ENCODE results near the gene CCDC85A.

Gene CCDC85A

DNA sequence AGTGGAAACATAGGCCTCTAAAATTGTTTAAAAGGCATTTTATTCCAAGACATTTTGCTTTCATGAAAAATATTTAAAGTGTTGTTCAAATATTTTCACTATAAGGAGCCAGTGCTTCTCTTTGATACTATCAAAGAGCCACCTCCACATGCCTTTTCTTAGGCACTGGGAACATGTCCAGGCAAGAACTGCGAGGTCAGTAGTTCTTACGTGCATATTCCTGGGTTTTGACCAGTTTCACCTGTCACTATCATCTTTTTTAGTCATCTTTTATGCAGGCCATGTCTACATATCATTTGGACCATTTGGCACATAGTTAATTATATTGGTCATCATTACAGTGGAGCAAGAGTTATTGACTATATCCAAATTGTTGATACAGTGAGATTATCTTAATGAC lies 195.3 kb downstream of the CCDC85A start:
- H3K4me3 ChIP-seq (ENCODE audit: low read depth, low read length), result no peak overlapping the region
- TF ChIP-seq, protein P1, sequence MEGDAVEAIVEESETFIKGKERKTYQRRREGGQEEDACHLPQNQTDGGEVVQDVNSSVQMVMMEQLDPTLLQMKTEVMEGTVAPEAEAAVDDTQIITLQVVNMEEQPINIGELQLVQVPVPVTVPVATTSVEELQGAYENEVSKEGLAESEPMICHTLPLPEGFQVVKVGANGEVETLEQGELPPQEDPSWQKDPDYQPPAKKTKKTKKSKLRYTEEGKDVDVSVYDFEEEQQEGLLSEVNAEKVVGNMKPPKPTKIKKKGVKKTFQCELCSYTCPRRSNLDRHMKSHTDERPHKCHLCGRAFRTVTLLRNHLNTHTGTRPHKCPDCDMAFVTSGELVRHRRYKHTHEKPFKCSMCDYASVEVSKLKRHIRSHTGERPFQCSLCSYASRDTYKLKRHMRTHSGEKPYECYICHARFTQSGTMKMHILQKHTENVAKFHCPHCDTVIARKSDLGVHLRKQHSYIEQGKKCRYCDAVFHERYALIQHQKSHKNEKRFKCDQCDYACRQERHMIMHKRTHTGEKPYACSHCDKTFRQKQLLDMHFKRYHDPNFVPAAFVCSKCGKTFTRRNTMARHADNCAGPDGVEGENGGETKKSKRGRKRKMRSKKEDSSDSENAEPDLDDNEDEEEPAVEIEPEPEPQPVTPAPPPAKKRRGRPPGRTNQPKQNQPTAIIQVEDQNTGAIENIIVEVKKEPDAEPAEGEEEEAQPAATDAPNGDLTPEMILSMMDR (IDR thresholded peaks at IDR 0.05; ENCODE audit: control insufficient read depth, extremely low read depth, insufficient read depth), result no peak
- DNase-seq (ENCODE audit: low read depth), result no peak

DNA sequence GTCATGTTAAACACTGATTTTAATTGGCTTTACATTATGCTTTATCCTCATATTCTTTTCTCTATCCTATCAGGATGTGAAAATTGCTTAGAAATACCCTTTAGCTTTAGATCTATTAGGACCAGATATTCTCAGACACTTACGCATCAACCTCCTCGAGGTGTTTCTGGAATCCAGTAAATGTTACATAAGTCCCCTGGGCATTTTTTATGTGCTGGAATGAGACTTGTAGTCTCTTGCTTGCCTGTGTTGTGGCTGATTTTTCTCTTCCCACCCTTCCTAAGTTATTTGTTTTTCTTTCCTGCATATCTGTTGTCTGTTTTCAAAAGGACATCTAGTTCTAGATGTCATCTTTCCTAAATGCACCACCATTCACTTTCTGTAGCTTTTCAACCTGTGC lies 197.1 kb downstream of the CCDC85A start:
- TF ChIP-seq, protein P1 (IDR thresholded peaks at IDR 0.05; ENCODE audit: control insufficient read depth, extremely low read depth, insufficient read depth), result no peak
- no peak overlapping the region for H3K4me3 ChIP-seq (ENCODE audit: low read depth, low read length)
- DNase-seq (ENCODE audit: low read depth), result no peak

DNA sequence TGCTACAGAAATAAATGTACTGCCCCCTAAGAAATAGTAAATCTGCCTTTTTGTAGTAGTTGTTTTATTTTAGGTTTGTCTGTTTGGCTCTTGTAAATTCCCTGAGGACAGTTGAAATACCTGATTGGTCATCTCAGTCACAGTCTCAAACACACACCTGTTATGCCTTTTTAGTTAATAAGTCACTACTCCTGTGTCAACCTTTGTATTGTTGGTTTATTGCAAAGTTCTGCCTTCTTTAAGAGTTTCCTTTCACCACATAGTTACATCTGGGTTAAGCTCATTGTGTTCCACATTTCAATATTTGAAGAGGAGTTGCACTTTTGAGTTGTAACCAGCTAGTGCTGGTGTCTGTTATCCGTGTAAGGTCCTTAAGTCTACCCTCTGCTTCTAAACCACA lies 198.7 kb downstream of the CCDC85A start:
- no peak overlapping the region for H3K4me3 ChIP-seq (ENCODE audit: low read depth, low read length)
- no peak for DNase-seq (ENCODE audit: low read depth)
- TF ChIP-seq, protein P1 (IDR thresholded peaks at IDR 0.05; ENCODE audit: control insufficient read depth, extremely low read depth, insufficient read depth), result no peak

DNA sequence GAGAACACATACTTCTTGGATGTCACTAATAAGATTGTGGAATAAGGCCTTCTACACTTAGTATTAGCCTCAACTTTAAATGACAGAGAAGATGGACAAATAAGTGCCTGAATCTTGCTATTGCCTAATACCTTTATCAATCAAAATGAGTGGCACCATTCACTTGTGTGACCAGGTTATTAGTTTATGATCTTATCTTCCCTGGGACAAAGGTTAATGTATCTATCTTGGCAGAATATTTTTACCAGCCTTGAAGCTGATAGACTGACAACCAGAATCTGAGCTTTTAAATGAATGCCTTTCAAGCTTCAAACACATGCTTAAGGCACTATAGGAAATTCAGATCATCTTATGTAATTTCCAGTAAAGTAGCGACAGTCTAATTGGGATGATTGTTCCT lies 202.9 kb downstream of the CCDC85A start:
- no peak for DNase-seq (ENCODE audit: low read depth)
- TF ChIP-seq, protein P1 (IDR thresholded peaks at IDR 0.05; ENCODE audit: control insufficient read depth, extremely low read depth, insufficient read depth), result no peak
- H3K4me3 ChIP-seq (ENCODE audit: low read depth, low read length), result no peak overlapping the region

DNA sequence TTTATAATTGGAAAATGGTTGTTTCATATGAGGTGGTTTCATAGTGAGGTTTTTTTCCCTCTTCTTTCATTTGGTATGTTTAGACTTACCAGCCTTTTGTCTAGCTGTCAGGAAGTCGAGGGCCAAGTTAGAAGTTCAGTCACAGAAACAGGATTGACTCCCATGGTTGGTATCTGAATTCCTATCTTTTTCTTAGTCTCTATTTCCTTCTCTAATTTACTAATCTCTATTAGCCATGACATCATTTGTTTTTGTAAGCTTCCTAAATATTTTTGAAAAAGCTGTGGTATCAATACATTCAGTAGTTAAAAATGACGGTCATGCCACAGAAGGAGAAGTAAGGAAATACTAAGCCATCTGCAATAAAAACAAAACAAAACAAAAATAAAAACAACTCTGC lies 206.9 kb downstream of the CCDC85A start:
- no peak overlapping the region for H3K4me3 ChIP-seq (ENCODE audit: low read depth, low read length)
- TF ChIP-seq, protein P1 (IDR thresholded peaks at IDR 0.05; ENCODE audit: control insufficient read depth, extremely low read depth, insufficient read depth), result no peak
- DNase-seq (ENCODE audit: low read depth), result no peak

DNA sequence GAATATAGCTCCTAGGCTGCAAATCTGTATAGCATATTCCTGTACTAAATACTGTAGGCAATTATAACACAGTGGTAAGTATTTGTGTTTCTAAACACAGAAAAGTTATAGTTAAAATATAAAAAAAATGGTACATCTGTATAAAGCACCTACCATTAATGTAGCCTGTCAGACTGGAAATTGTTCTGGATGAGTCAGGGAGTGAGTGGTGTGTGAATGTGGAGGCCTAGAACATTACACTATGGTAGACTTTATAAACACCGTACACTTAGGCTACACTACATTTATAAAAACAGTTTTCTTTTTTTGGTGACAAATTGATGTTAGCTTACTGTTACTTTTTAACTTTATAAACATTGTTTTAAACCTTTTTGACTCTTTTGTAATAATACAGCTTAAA lies 226.3 kb downstream of the CCDC85A start:
- H3K4me3 ChIP-seq (ENCODE audit: low read depth, low read length), result no peak overlapping the region
- TF ChIP-seq, protein P1 (IDR thresholded peaks at IDR 0.05; ENCODE audit: control insufficient read depth, extremely low read depth, insufficient read depth), result no peak
- no peak for DNase-seq (ENCODE audit: low read depth)

DNA sequence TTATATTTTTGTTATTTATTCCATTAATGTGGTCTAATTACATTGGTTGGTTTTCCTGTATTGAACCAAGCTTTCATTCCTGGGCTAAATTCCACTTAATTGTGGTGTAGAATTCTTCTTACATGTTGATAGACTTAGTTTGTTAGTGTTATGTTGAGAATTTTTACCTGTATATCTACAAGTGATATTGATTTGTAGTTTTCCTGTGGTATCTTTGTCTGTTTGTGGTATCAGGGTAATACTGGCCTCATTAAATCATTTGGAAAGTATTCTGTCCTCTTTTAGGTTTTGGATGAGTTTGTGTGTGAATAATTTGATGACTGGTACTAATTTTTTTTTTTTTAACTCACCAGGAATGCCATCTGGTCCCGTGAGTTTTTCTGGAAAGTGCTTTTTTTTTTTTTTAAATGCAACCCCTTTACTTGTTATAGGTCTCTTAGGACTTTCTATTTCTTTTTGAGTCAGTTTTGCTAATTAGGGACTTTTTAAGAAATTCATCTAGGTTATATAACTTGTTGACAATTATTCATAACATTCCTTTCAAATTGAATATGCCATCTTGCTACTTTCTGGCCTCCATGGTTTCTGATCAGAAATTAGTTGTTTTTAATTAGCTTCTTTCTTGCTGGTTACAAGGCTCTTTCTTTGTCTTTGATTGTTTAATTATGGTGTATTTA lies 232.8 kb downstream of the CCDC85A start:
- no peak overlapping the region for H3K4me3 ChIP-seq (ENCODE audit: low read depth, low read length)
- DNase-seq (ENCODE audit: low read depth), result no peak
- TF ChIP-seq, protein P1 (IDR thresholded peaks at IDR 0.05; ENCODE audit: control insufficient read depth, extremely low read depth, insufficient read depth), result no peak

Measured in LNCaP clone FGC (cell line).